CMK (cell line): ENCODE measurements around the gene CDC42.
A peak's percentile ranks its signal among the peaks of the same experiment; 100 is the strongest.
"Not testable (repeated sequence)": the region's sequence is repeated elsewhere in the genome, so short reads cannot be mapped to it uniquely, and the experiment has no call there.

Experiments used
- DNase-seq: peaks from one replicate; pipeline ENCODE4 v3.0.0-alpha.2; 2010; ENCODE audit warnings: low read depth

Gene CDC42

DNA sequence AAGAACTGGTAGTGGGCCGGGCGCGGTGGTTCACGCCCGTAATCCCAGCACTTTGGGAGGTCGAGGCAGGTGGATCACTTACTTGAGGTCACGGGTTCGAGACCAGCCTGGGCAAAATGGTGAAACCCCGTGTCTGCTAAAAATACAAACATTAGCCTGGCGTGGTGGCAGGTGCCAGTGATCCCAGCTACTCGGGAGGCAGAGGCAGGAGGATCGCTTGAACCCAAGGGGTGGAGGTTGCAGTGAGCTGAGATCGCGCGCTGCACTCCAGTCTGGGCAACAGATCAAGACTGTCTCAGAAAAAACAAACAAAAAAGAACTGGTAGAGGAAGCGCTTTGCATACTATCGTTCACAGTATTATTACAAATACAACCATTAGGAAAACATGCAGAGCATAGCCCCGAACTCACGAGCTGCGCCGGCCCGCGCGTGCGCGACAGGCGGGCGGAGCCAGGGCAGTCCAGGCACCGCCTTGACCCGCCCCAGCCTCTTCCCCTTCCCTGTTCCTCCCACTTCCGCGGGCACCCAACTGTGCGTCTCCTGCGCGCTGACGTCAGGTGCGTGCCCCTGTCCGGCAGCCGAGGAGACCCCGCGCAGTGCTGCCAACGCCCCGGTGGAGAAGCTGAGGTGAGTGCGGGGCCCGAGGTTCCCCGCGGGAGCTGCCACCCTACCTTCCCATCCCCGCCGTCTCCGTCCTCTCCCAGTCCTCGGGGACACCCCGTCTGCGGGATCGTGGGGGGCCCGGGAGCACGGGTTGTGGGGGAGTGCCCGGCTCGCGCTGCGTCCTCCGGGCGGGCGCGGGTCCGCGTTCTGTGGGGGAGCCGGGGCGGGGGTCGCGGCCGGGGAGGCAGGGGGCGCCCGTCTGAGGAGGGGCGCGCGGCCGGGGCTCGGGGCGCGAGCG lies at the start of gene CDC42:
Gene CDC42 (plus strand): TSS at position 595 of the 902 bp plus-strand sequence. CDS start 25,770 bp downstream, outside the sequence.
- DNase-seq: peak; percentile 98

DNA sequence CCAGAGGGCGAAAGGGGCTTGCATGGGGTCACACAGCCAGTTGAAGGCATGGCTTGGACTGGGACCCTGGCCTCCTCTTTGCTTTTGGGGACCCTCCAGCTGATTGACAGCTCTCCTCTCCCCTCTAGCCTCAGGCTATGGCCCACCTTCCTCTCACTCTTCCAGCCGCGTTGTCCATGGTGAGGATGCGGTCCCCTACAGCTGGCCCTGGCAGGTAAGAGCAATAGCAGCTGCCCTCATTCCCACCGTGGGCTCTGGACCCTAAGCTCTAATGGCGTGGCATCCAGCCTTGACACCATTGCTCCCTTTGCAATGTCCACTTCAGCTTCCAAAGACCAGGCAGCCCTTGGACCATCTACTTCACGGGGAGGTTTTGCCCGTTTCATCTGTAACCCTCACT lies 49.6 kb upstream of the CDC42 start:
- DNase-seq: not testable (repeated sequence)

DNA sequence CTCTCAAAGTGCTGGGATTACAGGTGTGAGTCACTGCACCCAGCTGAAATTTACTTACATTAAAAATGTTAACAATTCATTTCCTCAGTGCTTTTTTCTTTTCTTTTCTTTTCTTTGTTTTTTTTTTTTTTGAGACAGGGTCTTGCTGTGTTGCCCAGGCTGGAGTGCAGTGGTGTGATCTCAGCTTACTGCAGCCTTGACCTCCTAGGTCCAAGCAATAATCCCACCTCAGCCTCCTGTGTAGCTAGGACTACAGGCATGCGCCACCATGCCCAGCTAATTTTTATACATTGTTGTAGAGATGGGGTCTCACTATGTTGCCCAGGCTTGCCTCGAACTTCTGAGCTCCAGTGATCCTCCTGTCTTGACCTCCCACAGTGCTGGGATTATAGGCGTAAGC lies 48.5 kb upstream of the CDC42 start:
- not testable (repeated sequence) for DNase-seq

DNA sequence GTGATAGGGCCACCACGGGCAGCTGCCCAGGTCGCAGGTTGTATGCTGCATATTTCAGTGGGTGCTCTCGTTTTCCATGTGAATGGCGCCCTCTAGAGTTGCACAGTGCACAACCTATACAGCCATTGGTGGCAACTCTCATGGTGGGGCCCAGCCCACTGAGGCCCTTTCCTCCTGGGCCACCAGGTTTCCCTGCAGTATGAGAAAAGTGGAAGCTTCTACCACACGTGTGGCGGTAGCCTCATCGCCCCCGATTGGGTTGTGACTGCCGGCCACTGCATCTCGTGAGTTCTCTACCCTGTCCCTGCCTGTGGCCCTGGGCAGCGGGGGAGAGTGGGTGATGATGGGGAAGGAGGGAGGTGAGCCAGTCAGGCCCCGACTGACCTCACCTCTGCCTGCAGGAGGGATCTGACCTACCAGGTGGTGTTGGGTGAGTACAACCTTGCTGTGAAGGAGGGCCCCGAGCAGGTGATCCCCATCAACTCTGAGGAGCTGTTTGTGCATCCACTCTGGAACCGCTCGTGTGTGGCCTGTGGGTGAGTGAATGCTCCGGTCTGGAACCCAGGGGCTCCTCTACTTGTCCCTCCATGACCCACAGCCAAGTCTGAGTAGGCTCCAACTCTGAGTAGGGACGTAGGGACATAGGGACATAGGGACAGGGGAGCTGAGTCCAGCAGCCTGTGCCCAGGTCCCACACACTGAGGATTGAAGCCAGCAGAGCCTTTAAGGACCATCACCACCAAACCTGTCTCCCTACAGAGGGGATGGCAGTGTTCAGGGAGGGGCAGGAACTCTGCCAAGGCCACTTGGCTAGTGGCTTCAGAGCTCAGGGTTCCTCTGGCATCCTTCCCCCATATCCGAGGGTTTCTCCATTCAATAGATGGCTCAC lies 47.0 kb upstream of the CDC42 start:
- not testable (repeated sequence) for DNase-seq

DNA sequence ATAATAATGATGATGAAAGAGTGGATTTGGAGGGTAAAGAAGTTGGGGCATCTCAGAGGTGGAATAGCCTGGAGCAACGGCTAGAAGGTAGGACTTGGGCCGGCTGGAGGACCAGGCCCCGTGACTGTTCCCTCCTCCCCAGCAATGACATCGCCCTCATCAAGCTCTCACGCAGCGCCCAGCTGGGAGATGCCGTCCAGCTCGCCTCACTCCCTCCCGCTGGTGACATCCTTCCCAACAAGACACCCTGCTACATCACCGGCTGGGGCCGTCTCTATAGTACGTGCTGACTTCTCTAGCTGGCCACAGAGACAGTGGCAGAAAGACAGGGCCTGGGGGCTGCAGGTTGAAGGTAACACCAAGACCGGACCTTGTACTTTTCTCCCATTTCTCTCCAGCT lies 45.8 kb upstream of the CDC42 start:
- DNase-seq: not testable (repeated sequence)

DNA sequence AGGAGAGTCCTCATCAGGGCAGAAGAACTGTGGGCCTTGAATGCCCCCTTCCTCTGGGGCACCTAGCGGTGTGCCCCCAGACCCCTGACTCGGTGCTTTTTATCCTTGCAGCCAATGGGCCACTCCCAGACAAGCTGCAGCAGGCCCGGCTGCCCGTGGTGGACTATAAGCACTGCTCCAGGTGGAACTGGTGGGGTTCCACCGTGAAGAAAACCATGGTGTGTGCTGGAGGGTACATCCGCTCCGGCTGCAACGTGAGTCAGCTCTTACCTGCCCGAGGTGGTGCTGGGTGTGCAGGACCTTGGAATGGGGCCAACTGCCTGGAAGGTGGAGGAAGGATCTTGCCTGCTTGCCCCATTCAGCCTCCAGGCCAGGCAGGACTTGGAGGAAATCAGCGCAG lies 45.2 kb upstream of the CDC42 start:
- not testable (repeated sequence) for DNase-seq

DNA sequence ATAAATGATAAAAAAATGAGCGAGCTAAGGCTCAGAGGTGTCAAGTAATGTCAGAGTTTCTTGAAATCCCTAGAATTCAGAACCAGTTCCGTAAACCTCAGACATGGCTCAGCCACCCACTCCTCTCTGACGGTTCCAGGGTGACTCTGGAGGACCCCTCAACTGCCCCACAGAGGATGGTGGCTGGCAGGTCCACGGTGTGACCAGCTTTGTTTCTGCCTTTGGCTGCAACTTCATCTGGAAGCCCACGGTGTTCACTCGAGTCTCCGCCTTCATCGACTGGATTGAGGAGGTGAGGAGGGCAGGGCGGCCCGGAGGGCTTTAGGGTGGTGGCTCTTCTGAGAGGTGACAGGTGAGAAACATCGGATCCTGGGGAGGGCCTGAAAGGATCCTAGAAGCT lies 42.9 kb upstream of the CDC42 start:
- DNase-seq: not testable (repeated sequence)

DNA sequence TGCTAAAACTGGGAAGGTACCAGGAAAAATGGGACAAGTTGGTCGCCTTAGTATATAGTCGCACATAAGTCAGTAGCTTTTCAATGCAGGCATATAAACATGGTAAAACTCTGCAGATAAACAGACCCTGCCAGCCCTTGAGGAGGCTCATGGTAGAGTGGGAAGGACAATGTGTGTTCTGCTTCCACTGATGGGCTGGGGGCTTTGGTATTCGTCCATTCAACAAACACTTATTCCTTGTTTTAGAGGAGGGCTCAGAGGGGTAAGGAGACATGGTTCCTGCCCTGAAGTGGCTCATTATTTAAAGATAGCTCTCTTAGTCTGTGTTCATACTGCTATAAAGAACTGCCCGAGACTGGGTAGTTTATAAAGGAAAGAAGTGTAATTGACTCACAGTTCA lies 39.8 kb upstream of the CDC42 start:
- not testable (repeated sequence) for DNase-seq

DNA sequence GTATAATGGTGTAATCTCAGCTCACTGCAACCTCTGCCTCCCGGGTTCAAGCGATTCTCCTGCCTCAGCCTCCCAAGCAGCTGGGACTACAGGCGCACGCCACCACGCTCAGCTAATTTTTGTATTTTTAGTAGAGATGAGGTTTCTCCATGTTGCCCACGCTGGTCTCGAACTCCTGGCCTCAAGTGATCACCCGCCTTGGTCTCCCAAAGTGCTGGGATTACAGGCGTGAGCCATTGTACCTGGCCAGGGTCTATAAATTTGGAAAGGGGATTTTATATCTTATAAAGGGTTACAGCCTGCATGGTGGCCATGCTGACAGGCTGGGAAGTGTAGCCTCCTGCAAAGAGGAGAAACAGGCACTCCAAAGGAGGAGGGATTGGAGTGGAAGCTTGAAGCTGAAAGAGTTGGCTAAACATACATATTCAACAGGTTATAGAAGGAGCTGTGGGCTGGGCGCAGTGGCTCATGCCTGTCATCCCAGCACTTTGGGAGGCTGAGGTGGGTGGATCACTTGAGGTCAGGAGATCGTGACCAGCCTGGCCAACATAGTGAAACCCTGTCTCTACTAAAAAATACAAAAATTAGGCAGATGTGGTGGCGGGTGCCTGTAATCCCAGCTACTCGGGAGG lies 37.8 kb upstream of the CDC42 start:
- DNase-seq: not testable (repeated sequence)

DNA sequence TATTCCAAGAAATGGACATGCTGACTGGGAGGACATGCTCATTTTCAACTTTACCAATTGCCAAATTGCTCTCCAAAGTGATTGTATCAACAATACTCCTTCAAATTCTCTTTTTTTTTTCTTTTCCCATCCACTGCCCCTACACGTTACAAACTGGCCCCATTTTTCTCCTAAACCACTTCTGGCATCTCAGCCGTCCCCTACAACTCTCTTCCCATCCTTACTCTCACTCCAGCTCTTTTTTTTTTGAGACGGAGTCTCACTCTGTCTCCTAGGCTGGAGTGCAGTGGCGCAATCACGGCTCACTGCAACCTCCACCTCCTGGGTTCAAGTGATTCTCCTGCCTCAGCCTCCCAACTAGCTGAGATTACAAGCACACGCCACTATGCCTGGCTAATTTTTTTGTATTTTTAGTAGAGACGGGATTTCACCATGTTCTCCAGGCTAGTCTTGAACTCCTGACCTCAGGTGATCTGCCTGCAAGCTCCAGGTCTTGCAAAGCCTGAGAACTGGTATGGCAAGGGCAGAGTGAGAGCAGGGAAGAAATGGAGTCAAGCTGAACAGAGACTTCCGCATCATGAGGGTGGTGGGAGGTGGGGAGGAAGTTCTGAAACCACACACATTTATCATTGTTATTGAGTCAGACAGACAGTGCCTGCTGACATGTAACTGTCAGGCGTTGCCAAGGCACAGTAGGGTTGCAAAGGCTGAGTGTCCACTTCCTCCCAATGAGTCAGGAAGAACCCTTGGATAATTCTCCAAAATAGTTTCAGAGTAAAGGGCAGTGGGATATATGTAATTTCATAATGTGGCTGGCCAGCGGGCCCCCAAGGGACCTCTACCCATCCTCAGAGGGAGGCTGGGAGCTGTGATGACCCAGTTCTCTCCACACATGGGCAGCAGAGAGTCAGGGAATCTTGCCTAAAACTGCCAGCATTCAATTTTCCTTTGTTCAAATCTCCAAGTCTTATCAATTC lies 33.6 kb upstream of the CDC42 start:
- DNase-seq: no peak

DNA sequence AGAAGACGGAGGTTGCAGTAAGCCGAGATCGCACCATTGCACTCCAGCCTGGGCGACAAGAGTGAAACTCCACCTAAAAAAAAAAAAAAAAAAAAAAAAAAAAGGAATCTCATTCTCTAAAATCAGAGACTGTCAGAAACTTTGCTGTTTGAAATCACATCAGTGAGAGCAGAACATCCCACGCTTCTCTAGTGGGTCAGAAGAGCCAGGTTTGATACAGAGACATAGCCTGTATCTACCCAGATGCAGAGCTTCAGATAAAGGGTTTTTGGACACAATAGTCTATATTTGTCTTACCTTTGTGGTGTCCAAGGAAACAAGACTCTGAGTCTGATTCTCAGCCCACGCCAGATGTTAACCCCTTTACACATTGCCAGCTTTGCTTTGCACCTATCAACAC lies 31.4 kb upstream of the CDC42 start:
- no peak for DNase-seq

DNA sequence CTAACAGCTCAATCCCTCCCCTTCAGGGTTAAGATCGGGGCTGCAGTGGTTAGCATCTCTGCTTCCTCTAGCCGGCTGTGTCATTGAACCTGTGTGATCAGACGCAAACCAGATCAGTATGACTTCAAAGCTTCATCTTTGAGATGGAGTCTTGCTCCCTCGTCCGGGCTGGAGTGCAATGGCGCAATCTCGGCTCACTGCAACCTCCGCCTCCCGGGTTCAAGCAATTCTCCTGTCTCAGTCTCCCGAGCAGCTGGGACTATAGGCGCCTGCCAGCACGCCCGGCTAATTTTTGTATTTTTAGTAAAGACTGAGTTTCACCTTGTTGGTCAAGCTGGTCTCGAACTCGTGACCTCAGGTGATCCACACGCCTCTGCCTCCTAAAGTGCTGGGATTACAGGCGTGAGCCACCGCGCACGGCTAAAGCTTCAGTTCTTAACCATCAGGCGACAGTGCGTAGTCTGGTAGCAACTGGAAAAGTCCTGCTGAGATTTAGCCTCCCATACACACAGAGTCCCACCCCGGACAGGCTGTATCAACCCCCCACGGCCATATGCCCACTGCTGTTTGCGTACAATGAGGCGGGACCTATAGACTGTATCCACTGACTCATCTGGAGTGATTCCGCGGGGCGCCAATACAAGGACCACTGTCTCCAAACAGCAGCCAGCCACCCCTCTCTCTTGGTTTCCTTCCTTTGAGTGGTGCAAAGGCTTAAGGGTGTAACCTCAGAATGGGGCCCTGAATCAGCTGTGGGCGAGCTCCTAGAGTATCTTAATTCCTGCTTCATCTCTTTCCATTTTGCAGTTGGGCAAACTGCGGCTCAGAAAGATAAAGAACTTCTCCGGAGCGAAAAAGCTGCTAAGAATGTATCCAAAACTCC lies 27.8 kb upstream of the CDC42 start:
- DNase-seq: peak; percentile 74

DNA sequence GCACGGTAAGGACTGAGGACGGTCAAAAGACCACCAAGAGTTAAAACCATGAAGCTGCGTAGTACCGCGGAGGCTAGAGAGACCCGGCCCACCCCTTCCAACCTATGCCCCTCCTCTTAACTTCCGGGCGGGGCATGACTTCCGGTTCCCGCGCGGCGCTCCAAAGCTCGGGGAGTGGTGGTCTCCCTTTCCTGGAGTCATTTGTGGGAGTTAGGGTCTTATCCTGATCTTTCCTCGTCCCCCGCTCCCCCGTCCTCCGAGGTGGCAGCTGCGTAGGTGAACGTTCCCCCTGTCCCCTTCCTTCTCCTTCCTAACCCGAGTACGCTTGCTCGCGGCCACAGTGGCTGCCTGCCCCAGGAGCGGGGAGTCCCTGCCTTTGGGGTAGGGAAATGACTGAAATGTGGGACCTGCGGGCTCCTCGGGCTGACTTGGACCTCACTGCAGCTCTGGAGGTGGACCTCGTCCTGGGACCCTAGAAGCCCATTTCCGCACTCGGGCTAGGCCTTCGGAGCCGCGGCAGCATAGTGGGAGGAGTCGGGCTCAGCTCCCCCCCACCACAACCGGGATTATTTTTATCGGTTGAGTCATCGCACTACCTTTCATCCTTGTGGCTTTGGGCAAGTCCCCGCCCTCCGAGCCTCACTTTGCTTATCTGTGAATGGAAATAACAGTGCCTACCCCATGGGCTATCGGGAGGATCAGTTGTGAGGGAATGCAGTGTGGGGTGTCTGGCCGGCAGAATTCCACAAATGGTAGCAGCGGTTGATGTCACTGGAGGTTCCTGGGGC lies 26.9 kb upstream of the CDC42 start:
- peak; percentile 95 for DNase-seq

DNA sequence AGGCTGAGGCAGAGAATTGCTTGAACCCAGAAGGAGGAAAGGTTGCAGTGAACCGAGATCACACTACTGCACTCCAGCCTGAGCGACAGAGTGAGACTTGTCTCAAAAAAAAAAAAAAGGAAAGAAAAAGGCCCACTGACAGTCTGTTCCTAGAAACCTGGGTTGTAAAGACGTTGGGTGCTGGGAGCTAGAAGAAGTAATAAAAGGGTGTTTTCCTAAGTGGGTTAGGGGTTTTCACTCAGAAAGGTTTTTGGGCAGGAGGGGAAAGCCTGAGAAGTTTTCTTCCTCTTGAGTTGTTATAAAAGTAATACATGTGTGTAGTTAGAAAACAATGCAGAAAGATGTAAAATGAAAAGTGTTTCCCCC lies 25.6 kb upstream of the CDC42 start:
- DNase-seq: no peak

DNA sequence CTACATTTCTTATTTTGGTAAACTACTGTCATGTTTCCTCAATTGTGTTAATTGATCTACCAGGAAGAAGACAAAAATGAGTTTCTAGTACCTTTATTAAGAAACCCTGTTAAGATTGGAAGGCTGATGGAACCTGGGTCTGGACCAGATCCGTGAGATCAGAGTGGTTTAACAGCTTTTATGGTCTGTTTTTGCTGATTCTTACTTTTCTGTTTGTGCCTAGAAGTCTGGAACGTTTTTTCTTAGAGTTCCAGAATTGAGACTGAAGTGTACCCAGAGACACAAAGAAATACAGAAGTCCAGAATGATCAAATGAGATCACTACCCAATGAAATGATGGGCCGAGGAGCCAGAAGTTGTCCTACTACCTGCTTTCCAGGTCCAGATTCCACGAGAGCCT lies 22.5 kb upstream of the CDC42 start:
- no peak for DNase-seq

DNA sequence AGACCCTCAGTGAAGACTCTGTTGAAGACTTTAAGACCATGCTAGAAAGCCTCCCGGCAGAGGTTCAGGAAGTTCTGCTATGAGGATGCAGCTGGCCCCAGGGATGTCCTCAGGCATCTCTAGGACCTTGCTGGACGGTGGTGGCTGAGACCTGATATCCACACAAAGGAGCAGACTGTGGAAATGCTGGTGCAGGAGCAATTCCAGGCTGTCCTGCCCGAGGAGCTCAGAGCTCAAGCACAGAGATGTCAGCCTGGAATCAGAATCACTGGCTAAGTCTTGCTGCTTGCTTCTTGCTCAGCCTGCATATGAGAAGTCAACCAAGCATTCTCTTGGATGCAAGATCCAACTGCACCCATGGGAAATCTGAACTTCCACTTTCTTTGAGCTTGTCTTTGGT lies 22.0 kb upstream of the CDC42 start:
- DNase-seq: no peak

DNA sequence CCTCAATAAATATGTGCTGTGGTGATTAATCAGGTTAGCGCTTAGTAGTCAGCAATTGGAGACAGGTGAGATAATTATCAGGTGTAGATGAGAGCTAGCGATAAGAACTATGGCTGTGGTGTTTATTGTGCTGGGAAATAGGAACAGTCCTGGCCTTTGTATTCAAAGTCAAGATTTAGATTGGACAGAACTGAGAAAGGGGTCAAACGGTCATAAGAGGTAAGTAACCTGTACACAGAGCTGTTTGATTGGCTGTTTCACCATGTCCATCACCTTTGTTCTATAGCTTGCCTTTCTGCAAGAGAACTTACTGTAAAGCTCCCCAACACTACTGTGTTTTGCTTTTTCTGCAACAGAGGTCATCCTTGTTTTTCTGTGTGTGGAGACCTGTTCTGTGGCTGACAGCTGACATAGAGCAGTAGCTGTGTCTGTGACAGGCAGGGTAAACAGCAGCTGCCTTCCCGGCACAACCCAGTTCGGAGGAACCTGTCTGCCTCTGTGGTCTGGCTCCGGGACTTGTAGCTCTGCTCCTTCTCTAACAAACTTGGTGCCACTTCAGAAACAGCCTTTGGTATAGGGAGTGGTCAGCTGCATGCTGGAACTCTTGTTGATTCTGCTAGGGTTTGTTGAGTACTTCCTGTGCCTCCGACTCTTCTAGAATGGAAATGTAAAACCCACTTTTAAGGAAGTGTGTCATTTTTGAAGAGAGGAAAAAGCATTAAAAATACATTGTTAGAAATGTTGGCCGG lies 21.1 kb upstream of the CDC42 start:
- DNase-seq: no peak

DNA sequence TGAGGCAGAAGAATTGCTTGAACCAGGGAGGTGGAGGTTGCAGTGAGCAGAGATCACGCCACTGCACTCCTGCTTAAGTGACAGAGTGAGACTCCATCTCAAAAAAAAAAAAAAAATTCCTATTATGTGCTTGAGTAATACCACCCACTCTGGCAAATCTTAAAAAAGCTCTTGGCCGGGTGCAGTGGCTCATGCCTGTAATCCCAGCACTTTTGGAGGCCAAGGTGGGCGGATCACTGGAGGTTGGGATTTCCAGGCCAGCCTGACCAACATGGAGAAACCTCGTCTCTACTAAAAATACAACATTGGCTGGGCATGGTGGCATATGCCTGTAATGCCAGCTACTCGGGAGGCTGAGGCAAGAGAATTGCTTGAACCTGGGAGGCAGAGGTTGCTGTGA lies 17.7 kb upstream of the CDC42 start:
- not testable (repeated sequence) for DNase-seq

DNA sequence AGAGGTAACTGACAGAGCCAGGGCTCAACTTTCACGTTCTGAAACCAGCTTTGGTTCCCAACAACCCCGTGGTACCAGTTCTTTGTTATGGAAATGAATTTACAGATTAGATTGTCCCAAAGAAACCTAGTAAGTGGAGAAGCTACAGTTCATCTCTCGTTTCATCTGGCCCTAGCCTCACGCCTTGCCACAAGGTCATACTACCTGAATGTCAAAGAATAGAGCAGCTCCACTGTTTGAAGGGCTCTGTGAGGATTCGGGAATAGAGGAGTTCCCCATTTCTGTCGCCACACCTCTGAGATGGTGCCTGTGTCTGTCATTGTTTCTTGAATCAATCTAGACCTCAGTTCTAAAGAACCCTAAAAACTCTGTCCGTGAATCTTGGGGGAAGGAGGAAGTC lies 15.0 kb upstream of the CDC42 start:
- DNase-seq: no peak
